IPS-18a (cell line): ENCODE measurements around the gene SMIM28.

Source experiments
- H3K27ac ChIP-seq: one replicate; pipeline ENCODE4 v1.5.1; 2013; ENCODE audit warnings: low read length
- H3K27me3 ChIP-seq: one replicate; pipeline ENCODE4 v1.6.1; 2013; ENCODE audit warnings: mild to moderate bottlenecking, low read length; ENCODE audit not compliant: control insufficient read depth, insufficient read depth
- H3K36me3 ChIP-seq: one replicate; pipeline ENCODE4 v1.6.1; 2013; ENCODE audit warnings: low read depth, low read length; ENCODE audit not compliant: control insufficient read depth
- H3K4me1 ChIP-seq: one replicate; pipeline ENCODE4 v1.6.1; 2013; ENCODE audit warnings: low read depth, low read length; ENCODE audit not compliant: control insufficient read depth
- H3K4me3 ChIP-seq: one replicate; pipeline ENCODE4 v1.5.1; 2013; ENCODE audit warnings: low read length
- H3K9ac ChIP-seq: one replicate; pipeline ENCODE4 v1.6.1; 2013; ENCODE audit warnings: mild to moderate bottlenecking, low read length, moderate library complexity
- H3K9me3 ChIP-seq: one replicate; pipeline ENCODE4 v1.6.1; 2013; ENCODE audit warnings: low read depth, low read length; ENCODE audit not compliant: control insufficient read depth

Gene SMIM28

DNA sequence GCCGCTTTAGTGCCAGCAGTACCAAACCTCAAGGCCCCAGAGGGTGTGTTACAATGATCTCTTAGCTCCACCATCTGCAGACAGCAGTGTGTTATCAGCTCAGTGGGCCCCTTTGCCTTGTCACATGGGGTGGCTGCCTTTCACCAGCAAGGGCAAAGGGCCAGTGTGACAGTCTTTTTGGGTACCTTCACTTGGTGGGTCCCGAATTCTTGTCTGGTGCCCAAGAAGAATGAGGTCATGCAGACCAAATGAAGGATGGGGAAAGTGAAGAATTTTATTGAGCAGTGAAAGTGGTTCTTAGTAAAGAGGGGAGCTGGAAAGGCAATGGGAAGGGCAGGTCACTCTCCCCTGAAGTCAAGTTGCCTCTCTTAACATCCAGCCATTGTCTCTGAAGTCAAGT lies 2.9 kb upstream of the SMIM28 start:
- Histone ChIP-seq H3K27ac (no peak overlapping the region), H3K9me3 (no peaks in the 10 kb centered on the region), H3K4me3 (no peak overlapping the region), H3K9ac (no peak overlapping the region), H3K27me3 (no peaks in the 10 kb centered on the region), H3K36me3 (no peaks in the 10 kb centered on the region), H3K4me1 (peaks cover 10% of the 10 kb centered on the region)

DNA sequence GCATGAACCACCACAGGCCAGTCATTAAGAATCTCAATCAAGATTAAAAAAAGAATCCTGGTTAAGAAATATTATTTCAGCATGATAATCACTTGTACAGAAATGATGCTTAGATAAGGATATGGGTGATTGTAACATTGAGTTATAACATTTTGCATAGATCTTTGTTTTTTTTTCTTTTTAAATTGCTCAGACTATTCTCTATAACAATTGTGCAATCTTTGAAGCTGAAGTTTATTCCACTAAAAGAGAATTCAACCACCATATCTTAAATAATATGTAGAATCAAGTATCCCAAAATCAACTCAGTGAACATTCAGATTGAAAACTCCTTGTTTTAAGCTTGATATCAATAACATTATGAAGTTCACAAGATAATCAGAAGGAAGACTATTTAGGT lies 663 bp upstream of the SMIM28 start:
- Histone ChIP-seq H3K9me3 (no peaks in the 10 kb centered on the region), H3K9ac (no peak overlapping the region), H3K27ac (no peak overlapping the region), H3K27me3 (no peaks in the 10 kb centered on the region), H3K4me3 (no peak overlapping the region), H3K4me1 (peaks cover 10% of the 10 kb centered on the region), H3K36me3 (no peaks in the 10 kb centered on the region)

DNA sequence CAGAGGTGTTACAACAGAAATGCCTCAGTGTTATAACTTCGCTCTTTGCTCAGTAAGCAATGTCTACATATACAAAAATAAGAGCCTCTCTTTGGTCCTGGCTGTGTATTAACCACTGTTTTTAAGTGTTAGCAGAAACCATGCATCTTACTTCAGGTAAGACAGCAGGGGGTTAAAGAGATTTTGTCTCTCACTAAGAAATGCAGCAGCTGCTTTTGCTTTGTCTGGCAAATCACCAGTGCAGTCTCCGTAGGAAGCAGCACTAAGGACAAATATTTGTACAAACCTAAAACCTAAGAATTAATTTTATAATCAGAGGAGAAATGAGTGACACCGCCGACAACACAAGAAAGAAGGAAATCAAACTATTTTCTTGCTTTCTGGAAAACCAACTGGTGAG lies 758 bp downstream of the SMIM28 start:
- Histone ChIP-seq H3K9me3 (no peaks in the 10 kb centered on the region), H3K4me3 (no peak overlapping the region), H3K36me3 (no peaks in the 10 kb centered on the region), H3K9ac (no peak overlapping the region), H3K27ac (no peak overlapping the region), H3K27me3 (no peaks in the 10 kb centered on the region), H3K4me1 (peaks cover 10% of the 10 kb centered on the region)

DNA sequence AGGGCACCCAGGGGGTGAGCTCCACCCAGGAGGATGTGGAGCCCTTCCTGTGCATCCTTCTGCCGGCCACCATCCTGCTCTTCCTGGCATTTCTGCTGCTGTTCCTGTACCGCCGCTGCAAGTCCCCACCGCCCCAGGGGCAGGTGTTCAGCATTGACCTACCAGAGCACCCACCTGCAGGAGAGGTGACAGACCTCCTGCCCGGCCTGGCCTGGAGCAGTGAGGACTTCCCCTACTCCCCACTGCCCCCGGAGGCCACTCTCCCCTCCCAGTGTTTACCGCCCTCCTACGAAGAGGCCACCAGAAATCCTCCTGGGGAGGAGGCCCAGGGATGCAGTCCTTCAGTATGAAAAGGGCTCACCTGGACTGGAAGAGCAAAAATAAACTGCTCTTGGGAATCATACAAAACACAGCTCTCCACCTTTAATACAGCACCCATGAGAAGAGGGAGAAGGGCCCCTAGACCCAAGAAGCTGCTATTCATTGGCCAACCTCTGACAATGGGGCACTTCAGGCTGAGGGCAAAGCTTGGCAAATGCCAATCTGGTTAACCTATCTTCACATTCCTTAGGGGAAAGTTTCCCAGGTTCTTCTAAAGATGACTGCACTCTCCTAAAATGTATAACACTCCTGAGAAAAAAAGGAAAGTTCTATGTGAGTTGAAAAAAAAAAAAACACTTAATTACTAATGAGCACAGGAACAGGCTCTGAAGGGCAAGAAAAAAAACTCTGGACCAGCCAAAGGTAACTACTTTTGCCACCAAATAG lies 5.0 kb downstream of the SMIM28 start:
- Histone ChIP-seq H3K9me3 (no peaks in the 10 kb centered on the region), H3K9ac (no peak overlapping the region), H3K36me3 (no peaks in the 10 kb centered on the region), H3K27ac (no peak overlapping the region), H3K4me3 (no peak overlapping the region), H3K4me1 (peaks cover 10% of the 10 kb centered on the region), H3K27me3 (no peaks in the 10 kb centered on the region)

DNA sequence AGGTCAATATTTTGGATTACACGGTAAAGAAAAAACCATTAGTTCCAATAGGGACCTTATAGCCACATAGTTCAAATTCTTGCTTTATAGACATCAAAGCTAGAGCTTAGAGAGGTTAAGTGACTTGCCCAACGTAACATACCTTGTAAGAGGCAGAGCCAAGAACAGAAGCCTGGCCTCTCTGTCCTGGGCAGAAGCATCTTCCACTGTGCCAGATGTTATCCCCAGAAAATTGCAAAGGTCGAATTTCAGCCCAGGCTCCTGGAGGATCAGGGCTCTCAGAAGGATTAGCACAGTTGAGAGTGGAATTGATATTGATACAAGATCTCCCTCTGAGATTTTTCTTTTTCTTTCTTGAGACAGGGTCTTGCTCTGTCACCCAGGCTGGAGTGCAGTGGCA lies 6.1 kb downstream of the SMIM28 start:
- Histone ChIP-seq H3K27me3 (no peaks in the 10 kb centered on the region), H3K27ac (no peak overlapping the region), H3K9me3 (no peaks in the 10 kb centered on the region), H3K9ac (no peak overlapping the region), H3K4me3 (no peak overlapping the region), H3K36me3 (no peaks in the 10 kb centered on the region), H3K4me1 (peaks cover 9% of the 10 kb centered on the region)

DNA sequence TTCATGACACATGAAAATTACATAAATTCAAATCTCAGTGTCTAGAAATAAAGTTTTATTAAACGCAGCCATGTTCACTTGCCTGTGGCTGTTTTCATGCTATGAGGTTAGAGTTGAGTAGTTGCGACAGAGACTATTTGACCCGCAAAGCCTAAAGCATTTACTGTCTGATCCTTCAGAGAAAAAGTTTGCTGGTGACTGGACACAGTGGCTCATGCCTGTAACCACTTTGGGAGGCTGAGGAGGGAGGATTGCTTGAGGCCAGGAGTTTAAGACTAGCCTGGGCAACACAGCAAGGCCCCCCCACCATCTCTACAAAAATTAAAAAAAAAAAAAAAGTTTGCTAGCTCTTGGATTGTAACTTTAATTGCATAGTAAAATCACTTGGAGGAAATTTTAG lies 9.2 kb downstream of the SMIM28 start:
- no peak overlapping the region for H3K4me3 ChIP-seq
- no peak overlapping the region for H3K9ac ChIP-seq
- no peak overlapping the region for H3K27ac ChIP-seq
- H3K9me3 ChIP-seq, result no peaks in the 10 kb centered on the region
- H3K4me1 ChIP-seq, result peaks cover 14% of the 10 kb centered on the region
- H3K27me3 ChIP-seq, result no peaks in the 10 kb centered on the region
- no peaks in the 10 kb centered on the region for H3K36me3 ChIP-seq

DNA sequence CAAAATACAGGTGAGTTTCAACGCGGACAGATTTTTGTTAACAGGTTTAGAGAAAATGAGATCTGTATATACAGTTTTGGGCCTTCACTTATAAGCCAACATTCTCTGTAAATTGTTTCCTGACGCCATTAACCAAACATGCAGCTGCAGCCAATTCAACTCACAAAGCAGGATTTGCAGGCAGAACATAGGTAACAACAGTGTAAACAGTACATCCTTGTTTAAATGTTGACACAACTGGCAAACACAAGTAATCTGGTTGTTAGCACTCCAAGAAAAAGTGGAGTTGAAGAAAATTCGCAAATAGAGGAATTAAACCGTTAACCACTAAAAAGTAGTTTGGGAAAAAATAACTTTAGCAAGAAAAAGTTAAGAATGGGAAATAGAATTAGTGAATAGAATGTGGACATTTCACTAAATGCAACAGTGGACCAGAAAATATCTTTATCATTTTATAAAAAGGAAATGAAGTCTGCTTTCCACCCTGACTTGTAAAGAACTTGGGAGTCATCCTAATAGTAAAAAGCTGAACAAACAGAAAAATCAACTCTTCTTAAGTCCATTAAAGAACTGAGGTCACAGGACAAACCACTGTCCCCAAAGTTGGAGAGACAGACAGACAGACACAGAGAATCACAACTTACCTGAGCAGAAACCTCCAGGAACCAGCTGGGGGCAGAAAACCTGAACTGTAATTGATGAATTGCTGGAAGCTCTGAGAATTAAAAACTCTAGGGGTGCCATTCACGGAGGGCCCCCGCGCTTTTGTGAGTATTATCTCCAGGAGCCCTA lies 10.1 kb downstream of the SMIM28 start:
- Histone ChIP-seq H3K27ac (no peak overlapping the region), H3K27me3 (no peaks in the 10 kb centered on the region), H3K36me3 (no peaks in the 10 kb centered on the region), H3K9ac (no peak overlapping the region), H3K9me3 (no peaks in the 10 kb centered on the region), H3K4me1 (peaks cover 14% of the 10 kb centered on the region), H3K4me3 (no peak overlapping the region)

DNA sequence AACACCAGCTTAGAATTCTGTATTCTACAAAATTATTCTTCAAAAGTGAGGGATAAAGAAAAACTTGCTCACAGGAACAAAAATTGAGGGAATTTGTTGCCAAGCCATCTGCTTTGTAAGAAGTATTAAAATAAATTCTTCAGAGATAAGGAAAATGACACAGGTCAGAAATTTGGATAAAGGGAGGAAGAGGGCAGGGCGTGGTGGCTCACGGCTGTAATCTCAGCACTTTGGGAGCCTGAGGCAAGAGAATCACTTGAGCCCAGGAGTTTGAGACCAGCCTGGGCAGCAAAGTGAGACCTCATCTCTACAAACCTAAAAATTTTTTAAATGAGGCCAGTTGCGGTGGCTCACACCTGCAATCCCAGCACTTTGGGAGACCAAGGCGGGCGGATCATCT lies 11.8 kb downstream of the SMIM28 start:
- H3K27me3 ChIP-seq, result no peaks in the 10 kb centered on the region
- no peak overlapping the region for H3K27ac ChIP-seq
- no peak overlapping the region for H3K4me3 ChIP-seq
- H3K36me3 ChIP-seq, result no peaks in the 10 kb centered on the region
- H3K9ac ChIP-seq, result no peak overlapping the region
- peaks cover 14% of the 10 kb centered on the region for H3K4me1 ChIP-seq
- H3K9me3 ChIP-seq, result no peaks in the 10 kb centered on the region

DNA sequence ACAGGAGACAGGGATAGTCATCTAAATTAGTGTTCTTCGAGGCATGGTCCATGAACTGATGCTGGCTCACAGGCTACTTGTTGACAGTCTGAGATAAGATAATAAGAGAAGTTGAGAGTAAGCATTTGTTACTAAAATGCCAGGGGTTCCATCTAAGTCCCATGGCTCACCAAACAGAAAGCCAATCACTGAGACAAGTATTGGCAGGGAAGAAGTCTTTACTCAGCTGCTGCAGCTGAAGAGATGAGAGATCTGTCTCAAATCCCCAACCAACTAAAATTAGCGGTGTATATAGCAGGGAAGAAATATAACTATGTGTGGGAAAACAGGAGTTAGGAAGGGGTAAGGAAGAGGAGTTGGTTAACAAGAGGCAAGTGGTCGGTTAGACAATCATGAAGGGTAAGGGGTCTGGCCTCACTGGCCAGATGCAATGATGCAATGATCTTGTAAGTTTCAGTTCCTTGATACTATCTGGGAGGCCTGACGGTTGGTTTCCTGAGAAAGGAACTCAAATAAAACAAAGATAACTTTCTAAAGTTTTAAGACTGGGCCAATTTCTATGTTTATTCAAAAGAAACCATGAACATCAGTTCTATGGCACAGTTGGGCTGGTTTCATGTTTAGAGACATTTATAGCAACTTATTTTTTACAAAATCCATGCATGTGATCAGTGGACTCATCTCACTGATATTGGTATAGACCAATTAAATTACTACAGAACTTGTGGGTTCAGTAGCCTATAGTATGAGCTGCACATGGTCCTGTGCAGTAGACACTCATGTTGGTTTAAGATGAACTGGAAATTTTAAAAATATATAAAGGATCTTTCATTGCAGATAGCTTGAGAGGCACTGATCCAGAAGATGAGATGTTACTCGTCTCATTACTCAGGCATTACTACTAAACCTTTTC lies 16.4 kb downstream of the SMIM28 start:
- H3K4me3 ChIP-seq, result no peak overlapping the region
- peaks cover 1% of the 10 kb centered on the region for H3K4me1 ChIP-seq
- no peak overlapping the region for H3K9ac ChIP-seq
- no peaks in the 10 kb centered on the region for H3K9me3 ChIP-seq
- no peak overlapping the region for H3K27ac ChIP-seq
- no peaks in the 10 kb centered on the region for H3K36me3 ChIP-seq
- no peaks in the 10 kb centered on the region for H3K27me3 ChIP-seq

DNA sequence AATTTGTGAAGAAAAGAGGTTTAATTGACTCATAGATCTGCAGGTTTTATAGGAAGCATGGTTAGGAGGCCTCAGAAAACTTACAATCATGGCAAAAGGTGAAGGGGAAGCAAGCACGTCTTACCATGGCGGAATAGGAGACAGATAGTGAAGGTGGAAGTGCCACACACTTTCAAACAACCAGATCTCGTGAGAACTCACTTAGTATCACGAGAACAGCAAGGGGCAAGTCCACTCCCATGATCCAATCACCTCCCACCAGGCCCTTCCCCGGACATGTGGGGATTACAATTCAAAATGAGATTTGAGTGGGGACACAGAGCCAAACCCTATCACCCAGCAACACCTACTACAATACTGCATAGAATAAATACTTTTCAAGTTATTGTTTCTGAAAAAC lies 19.0 kb downstream of the SMIM28 start:
- Histone ChIP-seq H3K27me3 (no peaks in the 10 kb centered on the region), H3K4me1 (no peaks in the 10 kb centered on the region), H3K27ac (no peak overlapping the region), H3K9me3 (no peaks in the 10 kb centered on the region), H3K36me3 (no peaks in the 10 kb centered on the region), H3K9ac (no peak overlapping the region), H3K4me3 (no peak overlapping the region)
